GM19023 (cell line): ENCODE data around the gene ADORA3.

Source experiments
- ATAC-seq: cut with Tn5 transposase; IDR thresholded peaks from one replicate; pipeline ENCODE4 v1.9.1; 2021; ENCODE audit warnings: mild to moderate bottlenecking, moderate library complexity; ENCODE audit not compliant: unreplicated experiment

ADORA3 gene

DNA sequence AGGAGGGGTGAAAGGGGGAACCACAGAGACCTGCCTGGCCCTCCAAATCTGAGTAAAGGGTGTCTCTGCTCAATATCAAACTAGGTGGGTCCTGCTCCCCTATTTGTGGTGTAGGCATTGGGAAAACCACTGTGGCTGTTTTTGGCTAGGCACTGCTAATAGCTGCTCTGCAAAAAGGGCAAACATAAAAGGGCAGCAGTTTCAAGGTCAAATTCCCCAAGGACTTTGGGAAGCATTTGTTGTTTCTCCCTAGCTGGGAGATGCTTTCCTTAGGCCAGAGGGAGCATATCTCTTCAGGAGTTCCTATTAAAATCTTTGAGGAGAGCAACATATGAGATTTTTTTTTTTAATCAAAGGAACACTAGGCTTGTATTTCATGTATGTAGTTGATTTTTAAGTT, 27.2 kb downstream of the ADORA3 start:
- ATAC-seq = no peak

DNA sequence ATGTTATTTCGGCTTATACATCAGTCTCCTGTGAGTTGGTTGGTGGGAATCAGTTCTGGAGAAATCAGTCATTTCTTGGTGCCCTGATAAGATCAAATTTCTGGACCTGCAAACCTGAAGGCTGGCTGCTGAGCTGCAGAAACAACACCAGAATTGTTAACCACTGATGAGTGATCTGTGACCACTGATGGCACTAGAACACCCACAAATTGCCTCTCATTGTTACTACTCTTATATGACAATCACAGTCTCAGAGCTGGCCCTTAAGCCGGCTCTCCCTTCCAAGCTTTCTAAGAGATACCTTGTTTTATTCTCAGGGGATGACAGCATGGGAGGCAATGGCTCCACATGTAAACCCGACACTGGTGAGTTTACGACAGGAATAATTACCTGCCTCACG, 27.7 kb downstream of the ADORA3 start:
- ATAC-seq = no peak

DNA sequence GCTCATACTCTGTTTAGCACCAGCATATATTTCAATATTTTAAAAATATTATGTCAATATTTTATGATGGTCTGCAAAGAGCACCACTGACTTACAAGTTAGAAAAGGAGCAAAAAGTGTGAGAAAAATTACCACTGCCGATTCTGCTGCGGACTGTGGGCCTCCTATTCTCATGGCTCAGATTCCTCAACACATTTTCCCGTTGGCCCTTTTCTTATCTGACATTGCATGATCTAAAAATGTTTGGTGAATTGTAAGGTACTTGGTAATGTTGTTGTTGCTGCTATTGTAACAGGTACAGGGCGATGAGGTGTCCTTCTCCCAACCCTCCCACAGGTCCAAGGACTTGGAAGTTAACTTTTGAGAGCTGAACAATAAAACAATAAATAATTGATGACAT, 28.9 kb downstream of the ADORA3 start:
- no peak for ATAC-seq

DNA sequence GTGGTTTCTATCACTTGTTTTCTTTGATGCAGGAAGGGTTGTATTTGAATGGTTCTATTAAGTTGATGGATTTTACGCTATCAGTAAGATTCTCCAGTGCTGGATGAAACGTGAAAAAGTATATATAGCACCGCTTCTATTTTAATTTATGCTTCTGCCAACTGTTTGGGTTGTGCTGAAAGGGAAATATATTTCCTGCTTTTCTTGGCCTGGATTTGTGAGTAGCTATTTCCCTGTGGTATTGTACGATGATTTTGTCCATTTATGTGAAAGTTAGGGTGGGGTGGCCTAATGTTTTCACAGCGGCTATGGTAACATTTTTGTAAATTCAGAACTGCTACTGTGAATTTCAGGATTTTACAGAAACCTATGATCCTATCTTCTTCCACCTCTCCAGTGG, 29.3 kb downstream of the ADORA3 start:
- ATAC-seq = no peak

DNA sequence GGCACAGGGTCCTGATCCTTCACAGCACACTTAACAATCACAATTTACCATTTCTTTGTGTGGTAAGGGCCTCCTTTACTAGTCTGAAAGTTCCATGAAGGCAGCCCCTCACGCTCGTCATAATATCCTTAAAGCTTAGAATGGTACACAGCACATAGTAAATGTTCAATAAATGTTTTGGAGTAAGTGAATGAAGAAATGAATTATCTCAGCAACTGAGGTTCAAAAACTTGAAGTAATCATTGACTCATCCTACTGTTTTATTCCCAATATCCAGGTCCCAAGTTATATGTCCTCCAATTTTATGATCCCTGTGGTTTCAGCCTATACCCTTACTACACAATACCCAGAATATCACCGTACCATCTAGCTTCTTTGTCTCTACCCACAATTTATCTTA, 31.9 kb downstream of the ADORA3 start:
- ATAC-seq = no peak

DNA sequence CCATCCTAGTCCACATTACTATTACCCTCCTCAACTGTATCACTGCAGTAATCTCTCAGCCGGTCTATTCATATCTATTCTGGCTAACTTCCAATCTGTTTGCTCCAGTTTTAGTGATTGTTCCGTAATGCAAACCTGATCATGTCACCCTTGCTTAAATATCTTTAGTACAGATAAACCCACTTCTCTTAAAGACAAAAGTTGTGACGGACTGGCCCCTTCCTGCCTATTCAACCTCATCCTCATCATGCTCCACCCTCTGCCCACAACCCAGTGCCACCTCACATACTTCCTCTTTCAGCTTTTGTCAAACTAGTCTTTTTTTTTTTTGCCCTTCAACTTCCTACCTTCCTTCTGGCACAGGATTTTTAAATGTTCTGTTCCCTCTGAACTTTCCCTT, 32.4 kb downstream of the ADORA3 start:
- no peak for ATAC-seq

DNA sequence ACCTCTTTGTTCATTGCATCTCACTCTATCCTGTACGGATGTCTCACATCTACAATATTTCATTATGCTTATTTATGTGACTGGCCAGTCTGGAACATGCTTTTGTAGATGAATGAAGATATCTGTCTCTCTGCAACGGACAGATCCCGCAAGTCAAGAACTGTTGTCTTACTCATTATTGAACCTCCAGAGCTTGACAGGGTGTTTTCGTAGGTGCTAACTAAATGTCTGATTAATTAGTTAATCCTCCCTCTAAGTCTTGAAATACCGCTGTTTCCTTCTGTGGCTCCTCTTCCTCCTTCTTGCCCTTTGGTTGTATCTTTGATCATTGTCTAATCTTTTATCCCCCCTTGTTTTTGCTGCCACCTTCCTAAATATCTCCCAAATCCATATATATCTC, 32.8 kb downstream of the ADORA3 start:
- no peak for ATAC-seq

DNA sequence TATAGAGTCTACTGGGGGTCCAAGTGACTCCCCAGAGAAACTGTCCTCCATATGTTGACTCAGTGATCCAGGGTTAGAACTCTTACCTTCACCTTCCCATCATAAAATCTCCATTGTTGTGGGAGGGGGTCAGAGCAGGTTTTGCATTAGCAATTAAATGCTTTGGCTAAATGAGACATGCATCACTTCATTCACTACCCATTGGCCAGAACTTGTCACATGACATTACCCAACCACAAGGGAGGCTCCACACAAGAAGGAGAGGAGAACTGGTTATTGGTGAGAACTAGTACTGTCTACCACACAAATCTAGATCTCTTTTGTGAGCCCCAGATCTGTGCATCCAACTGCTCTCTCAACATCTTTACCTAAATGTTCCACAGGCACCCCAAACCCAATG, 33.9 kb downstream of the ADORA3 start:
- ATAC-seq = no peak

DNA sequence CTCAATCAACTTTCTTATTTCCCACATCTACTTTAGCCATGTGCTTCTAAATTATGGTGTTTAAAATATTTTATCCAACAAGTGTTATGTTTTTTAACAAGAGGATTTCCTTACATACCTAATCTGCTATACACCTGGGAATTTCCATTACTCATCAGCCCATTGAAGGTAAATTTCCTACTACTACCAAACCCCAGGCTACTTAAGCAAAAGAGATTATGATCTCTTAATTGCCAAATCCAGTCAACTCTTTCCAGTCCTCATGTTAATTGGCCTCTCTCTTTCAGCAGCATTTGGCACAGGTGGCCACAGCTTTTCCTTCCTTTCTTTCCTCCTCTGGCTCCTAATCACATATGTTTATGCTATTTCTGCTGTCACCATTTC, 34.7 kb downstream of the ADORA3 start:
- no peak for ATAC-seq

DNA sequence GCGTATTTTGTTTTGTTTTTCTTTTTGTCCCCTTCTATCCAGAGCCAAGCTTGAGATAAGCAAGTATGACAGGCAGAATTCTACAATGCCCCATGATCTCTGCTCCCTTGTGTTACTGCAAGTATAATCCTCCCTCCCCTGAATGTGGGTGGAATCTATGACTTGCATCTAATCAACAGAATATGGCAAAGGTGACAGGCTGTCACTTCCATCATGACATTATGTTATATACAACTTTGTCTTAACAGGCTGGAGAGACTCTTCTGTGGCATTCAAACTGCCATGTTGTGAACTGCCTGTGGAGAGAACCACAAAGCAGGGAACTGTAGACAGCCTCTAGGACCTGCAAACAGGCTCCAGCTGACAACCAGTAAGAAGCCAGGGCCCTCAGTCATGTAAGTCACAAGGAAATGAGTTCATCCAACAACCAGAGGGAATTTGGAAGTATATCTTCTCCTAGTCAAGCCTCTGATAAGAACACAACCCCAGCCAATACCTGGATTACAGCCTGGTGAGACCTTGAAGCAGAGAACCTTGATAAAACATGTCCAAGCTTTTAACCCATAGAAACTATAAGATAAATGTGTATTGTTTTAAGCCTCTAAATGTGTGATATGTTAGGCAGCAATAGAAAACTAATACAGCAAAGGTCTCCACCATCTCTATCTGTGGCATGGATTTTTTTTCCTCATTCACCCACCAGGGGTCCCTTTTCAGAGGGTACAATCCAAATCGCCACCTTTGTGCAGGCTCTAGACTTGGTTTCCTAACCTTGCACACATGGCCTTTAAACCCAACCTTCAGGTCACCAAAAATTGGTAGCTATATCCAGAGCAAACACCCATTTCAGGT, 35.3 kb downstream of the ADORA3 start:
- ATAC-seq = no peak

DNA sequence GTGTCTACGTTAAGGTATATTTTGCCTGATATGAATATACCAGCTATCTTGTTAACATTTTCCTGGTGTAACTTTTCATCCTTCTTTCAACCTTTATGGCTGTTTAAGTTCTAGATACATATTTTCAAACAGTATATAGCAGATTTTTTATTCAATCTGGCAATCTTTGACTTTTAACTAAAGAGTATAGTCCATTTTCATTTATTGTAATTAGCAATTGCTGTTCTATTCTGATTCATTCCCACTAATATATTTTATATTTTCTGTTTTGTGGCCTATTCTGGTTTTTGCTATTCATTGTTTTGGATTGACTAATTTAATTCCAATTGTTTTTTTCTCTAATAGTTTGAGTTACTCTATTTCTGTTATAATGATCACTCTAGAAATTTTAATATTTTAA, 37.0 kb downstream of the ADORA3 start:
- ATAC-seq = no peak

DNA sequence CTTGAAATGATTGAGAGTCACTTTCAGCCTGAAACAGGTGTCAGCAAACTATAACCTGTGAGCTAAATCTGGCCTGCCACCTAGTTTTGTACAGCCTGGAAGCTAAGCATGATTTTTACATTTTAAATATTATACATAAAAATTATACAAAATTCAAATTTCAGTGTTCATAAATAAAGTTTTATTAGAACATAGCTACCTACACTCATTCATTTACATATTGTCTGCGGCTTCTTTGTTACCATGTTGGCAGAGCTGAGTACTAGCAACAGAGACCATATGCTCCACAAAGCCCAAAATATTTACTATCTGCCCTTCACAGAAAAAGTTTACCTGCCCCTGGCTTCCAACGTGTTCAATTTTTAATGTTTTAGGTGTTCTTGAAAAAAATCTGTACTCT, 37.7 kb downstream of the ADORA3 start:
- no peak for ATAC-seq

DNA sequence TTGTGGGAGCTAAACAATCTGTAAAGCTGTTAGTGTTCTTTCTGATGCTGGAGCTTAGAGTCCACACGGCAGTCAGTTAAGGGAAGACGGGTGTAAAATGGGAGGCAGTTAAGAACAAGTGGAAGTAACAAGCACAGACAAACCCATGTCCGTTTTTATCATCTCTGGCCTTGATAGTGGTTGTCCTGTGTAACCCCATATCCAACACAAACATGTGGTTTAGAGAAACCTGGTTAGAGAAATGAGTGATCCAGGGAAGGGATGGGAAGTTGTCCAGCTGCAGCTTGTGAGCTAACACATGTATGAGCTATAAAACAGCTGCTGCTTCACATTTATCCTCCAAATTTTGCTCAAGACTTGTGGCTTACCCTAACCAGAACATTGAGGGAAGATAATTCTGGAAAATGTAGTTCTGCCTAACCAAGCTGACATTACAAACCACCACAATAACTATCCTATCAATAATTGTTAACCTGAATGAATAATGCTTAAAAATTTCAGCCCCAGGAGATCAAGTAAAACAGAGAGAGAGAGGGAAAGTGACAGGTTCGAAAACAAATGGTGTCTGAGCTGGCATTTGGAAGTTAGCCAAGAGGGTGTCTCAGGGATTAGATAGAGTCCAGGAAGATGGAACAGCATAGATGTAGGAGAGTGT, 40.3 kb downstream of the ADORA3 start:
- no peak for ATAC-seq

DNA sequence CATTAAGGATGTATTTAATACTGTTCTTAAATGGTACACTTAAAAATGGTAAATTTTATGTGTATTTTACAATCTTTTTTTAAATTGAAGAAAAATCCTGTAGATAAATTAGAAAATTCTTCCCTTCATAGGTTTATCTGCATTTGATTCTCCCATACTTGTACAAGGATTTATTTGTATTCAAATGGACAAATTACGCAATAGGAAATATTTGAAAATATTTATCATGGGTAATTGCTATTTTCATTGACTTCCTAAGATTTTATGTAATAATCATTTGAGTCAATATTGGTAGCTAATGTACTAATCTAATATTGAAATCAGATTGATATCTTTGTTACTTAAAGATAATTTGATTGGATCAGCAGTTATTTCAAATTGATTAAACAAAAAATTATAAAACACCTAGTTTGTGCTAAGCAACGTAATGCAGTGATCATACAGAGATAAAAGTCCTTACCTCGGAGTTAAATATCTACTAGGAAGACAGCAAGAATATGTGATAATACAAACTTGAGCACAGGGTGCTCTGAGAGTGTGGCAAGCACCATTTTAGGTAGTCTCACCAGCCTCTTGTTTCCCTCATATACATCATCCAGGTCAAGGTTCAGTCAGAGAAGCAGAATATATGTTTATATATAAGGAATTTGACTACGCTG, 40.9 kb downstream of the ADORA3 start:
- no peak for ATAC-seq

DNA sequence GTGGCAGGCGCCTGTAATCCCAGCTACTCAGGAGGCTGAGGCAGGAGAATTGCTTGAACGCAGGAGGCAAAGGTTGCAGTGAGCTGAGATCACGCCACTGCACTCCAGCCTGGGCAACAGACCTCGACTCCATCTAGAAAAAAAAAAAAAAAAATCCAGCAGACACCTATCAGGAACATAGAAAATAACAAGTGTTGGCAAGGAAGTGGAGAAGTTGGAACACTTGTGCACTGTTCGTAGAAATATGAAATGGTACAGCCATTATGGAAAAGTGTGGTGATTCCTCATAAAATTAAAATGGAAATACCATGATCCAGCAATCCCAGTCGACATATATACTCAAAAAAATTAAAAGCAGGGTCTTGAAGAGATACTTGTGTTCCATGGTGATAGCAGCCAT, 41.7 kb downstream of the ADORA3 start:
- ATAC-seq = no peak

DNA sequence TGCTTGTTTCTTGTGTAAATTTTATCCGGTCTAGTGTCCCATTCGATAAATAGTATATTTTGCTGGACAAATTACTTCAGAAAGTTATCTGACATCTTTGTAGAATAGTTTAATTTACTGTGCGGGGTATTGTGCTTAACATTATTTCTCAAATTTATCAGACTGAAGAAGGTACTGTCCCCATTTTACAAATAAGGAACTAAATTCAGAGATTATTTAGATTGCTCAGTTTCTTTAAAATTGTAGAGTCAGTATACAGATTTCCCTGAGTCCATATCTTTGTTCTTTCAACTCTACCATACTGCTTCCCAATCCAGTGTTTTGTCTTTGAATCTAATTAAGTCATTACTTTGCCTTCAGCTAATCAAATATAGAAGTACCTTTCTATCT, 47.8 kb downstream of the ADORA3 start:
- no peak for ATAC-seq

DNA sequence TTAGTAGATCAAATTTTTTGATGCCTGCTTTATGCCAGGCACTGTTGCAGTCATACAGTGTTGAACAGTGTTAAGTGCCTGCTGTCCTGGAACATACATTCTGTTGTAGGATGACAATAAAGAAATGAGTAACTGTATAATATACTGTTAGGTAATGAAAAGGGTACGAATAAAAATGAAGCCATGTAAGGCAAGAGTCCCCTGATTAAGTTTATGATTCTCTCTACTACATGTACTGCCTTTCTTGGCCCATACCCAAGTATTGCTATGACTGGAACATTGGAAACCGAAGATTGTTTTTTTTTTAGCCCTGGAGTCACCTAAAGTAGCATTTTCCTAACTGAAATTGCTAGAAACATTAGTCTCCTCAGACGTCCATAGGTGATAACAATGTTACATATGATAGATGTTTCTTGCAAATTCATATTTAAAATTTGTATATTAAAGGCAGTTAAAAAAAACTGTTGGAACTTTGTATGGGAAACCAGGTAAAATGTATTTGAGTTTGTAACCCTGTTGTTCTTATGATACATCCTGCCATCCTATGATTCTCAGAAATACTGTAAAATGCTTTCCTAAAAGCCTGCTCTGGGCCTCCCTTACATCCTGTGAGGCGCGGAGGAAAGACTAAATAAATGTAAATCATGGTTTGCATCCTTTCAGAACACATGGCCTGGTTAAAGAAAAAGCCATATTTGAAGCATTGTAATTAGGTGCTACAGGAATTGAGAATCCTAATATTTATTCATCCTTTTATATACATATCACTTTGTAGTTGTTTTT, 48.4 kb downstream of the ADORA3 start:
- no peak for ATAC-seq

DNA sequence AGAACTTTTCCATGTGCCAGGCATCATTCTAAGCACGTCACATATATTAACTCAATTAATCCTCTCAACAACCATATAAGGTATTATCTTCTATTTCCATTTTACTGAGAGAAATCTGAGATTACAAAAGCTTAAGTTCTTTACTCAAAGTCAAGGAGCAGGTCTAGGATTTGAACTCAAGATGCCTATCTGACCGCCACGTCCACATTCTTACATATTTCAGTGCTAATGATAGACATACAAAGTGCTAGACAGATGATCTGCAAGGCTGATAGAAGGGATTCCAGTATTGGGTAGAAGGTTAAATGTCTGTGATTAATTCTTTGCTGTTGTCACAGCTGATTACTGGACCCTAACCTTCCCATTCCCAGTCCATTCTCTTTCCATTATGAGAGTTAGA, 49.7 kb downstream of the ADORA3 start:
- ATAC-seq = no peak

DNA sequence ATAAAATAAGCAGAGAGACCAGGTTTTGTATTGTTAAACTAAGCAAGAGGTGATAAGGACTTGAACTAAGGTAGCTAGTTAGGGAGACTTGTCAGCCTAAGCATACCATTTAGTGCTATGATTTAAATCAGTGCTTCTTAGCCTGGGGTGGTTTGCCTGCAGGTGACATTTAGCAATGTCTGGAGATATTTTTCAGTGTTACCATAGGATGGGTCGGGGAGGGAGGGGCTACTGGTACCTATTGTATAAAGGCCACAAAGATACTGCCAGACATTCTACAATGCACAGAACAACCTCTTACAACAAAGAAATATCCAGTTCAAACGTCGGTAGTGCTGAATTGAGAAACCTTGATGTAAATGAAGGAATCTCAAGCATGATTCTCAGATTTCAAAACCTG, 50.9 kb downstream of the ADORA3 start:
- ATAC-seq = no peak

DNA sequence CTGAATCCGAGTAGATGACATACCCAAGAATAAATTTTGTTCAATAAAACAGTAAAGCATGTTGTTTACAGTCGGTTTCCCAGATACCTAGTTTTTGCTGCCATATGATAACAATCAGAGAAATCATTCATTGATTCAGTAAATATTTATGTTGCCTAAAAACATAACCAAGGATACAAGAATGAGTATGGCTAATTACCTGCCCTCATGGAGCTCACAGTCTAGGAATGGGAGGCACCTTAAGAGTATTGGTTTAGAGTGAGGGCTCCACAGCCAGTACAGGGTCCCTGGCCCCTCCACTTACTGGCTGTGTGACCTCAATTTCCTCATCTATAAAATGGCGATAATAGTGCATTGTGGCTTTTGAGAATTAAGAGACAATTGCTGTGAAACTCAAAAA, 53.2 kb downstream of the ADORA3 start:
- ATAC-seq = no peak

DNA sequence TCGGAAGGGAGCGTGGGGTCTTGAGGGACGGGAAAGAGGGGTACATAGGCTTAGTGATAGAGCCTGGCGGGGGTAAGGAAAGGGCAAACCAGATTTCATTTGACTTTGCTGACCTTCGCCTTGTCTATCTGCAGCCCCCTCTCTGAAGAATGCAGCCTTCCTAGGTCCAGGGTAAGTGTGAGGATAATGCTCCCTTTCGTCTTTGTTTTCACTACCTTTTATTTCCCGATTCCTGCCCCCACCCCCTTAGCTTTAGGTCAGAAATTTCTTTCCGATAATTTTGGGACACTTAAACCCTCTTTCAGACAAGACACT, 53.8 kb downstream of the ADORA3 start:
- no peak for ATAC-seq
